Fibroblast of skin of right quadriceps (primary cell): ENCODE data around the gene TFRC.
A peak's percentile ranks its signal among the peaks of the same experiment; 100 is the strongest.
"Not testable (repeated sequence)": the region's sequence is repeated elsewhere in the genome, so short reads cannot be mapped to it uniquely, and the experiment has no call there.

Experiments used
- DNase-seq: peaks from one replicate; pipeline ENCODE4 v3.0.0-alpha.2; 2013

TFRC gene

GRCh38 chr3:196081834-196082618, at the start of gene TFRC:
Gene TFRC, minus strand, starts transcription at chr3:196082090. Its CDS starts 4,991 bp downstream, at chr3:196077099.
- DNase-seq = peak; percentile 91

- no peak for DNase-seq
Measured at GRCh38 chr3:196128172-196128843, 46.4 kb upstream of the TFRC start.

GRCh38 chr3:196127308-196128040, 45.6 kb upstream of the TFRC start:
- DNase-seq = no peak

GRCh38 chr3:196124608-196125007, 42.7 kb upstream of the TFRC start:
- DNase-seq = no peak

- no peak for DNase-seq
Measured at GRCh38 chr3:196122688-196123046, 40.8 kb upstream of the TFRC start.

GRCh38 chr3:196122021-196122687, 40.3 kb upstream of the TFRC start:
- no peak for DNase-seq

GRCh38 chr3:196121066-196121465, 39.2 kb upstream of the TFRC start:
- DNase-seq = no peak

- DNase-seq = no peak
Measured at GRCh38 chr3:196120291-196120951, 38.5 kb upstream of the TFRC start.

GRCh38 chr3:196117809-196118208, 35.9 kb upstream of the TFRC start:
- DNase-seq = no peak

- DNase-seq = no peak
Measured at GRCh38 chr3:196115678-196116083, 33.8 kb upstream of the TFRC start.

GRCh38 chr3:196111939-196112386, 30.1 kb upstream of the TFRC start:
- no peak for DNase-seq

- no peak for DNase-seq
Measured at GRCh38 chr3:196108075-196108743, 26.3 kb upstream of the TFRC start.

- not testable (repeated sequence) for DNase-seq
Measured at GRCh38 chr3:196104707-196105106, 22.8 kb upstream of the TFRC start.

GRCh38 chr3:196098365-196098980, 16.6 kb upstream of the TFRC start:
- not testable (repeated sequence) for DNase-seq

GRCh38 chr3:196097373-196098154, 15.7 kb upstream of the TFRC start:
- DNase-seq = no peak

- DNase-seq = no peak
Measured at GRCh38 chr3:196096382-196096953, 14.6 kb upstream of the TFRC start.

- no peak for DNase-seq
Measured at GRCh38 chr3:196093317-196094111, 11.6 kb upstream of the TFRC start.

GRCh38 chr3:196087906-196088305, 6.0 kb upstream of the TFRC start:
- DNase-seq = no peak

GRCh38 chr3:196082619-196082971, 705 bp upstream of the TFRC start:
- no peak for DNase-seq
